Retinal pigment epithelial cell (primary cell): ENCODE results near the gene GRIK1.

Experiments used
- DNase-seq: peaks from one replicate; pipeline ENCODE4 v3.0.0-alpha.2; 2010; ENCODE audit warnings: low read depth
- H3K4me3 ChIP-seq: 2 replicates; pipeline ENCODE4 v1.5.1; 2011; ENCODE audit warnings: mild to moderate bottlenecking, low read length, control low read depth, moderate library complexity
- TF ChIP-seq, protein P1 (sequence below): conservative IDR thresholded peaks from 2 replicates; pipeline ENCODE4 v1.5.1; 2011; ENCODE audit warnings: low read depth, low read length, control low read depth, inconsistent platforms

Gene GRIK1

GRCh38 chr21:29661672-29662442, 277.9 kb downstream of the GRIK1 start:
- no peak overlapping the region for H3K4me3 ChIP-seq
- TF ChIP-seq, protein P1, sequence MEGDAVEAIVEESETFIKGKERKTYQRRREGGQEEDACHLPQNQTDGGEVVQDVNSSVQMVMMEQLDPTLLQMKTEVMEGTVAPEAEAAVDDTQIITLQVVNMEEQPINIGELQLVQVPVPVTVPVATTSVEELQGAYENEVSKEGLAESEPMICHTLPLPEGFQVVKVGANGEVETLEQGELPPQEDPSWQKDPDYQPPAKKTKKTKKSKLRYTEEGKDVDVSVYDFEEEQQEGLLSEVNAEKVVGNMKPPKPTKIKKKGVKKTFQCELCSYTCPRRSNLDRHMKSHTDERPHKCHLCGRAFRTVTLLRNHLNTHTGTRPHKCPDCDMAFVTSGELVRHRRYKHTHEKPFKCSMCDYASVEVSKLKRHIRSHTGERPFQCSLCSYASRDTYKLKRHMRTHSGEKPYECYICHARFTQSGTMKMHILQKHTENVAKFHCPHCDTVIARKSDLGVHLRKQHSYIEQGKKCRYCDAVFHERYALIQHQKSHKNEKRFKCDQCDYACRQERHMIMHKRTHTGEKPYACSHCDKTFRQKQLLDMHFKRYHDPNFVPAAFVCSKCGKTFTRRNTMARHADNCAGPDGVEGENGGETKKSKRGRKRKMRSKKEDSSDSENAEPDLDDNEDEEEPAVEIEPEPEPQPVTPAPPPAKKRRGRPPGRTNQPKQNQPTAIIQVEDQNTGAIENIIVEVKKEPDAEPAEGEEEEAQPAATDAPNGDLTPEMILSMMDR = no peak
- no peak for DNase-seq

DNA sequence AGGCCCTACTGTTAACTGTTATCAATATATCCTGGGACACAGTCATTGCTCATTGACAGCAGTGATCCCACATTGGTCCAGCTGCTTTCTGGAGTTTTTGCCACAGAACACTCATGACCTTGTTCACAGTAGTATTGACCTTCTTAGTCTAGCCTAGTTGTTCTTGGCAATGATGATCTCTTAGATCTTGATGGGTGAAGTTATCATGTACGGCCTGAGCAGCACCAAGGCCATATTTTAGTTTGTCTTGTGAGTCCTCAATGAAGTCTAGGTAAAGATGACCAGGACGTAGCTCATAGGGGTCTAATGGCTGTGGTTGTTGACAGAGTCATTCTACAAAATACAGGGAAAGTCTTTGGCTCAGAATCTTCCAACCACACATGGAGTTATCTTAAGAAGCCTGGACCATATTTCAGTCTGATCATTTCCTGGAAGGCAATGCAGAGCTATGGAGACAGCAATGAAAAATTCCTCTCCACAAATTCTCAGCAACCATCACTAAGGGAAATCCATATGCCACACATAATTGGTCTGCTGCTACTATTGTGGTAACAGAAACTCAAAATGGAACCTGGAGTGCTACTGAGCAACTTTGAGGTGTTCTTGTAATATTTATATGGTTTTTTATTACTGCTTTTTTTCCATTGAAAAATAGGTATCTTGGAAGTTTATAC, 279.6 kb downstream of the GRIK1 start:
- DNase-seq = no peak
- H3K4me3 ChIP-seq = no peak overlapping the region
- TF ChIP-seq, protein P1 = no peak

DNA sequence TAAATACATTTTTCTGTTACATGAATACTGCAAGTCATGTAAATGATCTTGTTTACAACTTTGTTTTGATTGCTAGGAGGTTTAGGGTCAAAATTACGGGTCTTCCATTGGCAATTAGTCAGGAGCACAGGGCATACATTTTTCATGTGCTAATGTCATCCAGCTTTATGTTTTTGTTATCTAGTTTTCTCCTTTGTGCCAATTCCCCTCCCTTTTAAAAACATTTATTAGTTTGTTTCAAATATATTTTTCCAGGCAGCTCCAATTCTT, 280.9 kb downstream of the GRIK1 start:
- no peak overlapping the region for H3K4me3 ChIP-seq
- DNase-seq = no peak
- TF ChIP-seq, protein P1 = no peak

DNA sequence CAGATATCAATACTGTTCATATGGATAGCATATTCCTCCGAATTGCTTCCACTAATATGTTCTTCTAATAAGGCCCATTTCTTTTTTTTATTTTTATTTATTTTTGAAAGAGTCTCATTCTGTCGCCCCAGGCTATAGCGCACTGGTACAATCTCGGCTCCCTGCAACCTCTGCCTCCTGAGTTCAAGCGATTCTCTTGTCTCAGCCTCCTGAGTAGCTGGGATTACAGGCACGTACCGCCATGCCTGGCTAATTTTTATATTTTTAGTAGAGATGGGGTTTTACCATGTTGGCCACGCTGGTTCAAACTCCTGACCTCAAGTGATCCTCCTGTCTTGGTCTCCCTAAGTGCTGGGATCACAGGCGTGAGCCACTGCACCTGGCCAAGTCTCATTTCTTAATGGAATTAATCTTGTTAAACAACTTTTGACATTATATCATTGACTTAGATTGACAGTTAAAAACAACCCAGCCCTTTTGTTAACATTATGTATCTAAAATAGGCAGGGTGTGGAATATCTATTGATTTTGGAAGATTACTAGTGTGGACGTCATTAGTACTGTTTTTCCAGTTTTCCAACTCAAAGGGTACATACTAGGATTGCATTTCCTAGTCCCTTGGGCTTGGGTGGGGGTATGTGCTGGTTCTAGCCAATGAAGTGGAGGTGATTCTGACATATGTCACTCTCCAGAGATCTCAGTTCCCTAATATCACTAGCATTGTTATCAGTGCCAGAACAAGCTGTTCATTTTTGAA, 281.4 kb downstream of the GRIK1 start:
- H3K4me3 ChIP-seq = no peak overlapping the region
- DNase-seq = no peak
- TF ChIP-seq, protein P1 = no peak

DNA sequence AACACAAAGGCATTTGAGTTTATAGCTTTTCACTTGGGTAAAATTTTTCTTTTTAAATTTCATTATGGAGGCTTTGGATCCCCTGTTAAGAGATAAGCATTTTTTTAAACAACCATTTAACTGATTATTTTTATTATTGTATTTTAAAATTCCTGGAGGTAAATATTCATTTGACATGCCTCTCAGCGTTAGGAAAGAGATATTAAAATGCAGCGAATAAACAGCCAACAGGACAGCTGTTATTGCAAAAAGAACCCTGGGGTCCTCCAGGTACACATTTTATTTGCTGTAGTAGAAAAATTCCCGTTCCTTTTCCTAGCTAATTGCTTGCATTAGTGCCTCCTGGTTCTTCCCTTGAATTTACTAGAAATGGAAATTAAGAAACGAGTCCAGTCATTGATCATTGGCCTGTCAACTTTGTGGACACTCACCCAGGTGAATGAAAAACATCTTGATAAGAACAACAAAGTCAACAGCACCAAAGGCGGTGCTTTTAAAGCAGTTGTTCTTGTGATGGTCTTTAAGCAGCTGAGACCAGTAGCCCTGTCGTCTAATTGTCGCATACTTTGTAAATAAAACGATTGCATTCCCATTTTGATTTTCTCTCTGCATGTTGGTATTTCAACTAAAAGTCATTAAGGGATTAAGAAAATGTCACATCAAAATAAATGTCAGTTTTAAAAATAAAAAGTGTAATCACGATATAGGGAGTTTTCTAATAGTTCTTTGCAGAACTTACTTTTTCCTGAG, 282.4 kb downstream of the GRIK1 start:
- H3K4me3 ChIP-seq = no peak overlapping the region
- TF ChIP-seq, protein P1 = no peak
- DNase-seq = no peak

DNA sequence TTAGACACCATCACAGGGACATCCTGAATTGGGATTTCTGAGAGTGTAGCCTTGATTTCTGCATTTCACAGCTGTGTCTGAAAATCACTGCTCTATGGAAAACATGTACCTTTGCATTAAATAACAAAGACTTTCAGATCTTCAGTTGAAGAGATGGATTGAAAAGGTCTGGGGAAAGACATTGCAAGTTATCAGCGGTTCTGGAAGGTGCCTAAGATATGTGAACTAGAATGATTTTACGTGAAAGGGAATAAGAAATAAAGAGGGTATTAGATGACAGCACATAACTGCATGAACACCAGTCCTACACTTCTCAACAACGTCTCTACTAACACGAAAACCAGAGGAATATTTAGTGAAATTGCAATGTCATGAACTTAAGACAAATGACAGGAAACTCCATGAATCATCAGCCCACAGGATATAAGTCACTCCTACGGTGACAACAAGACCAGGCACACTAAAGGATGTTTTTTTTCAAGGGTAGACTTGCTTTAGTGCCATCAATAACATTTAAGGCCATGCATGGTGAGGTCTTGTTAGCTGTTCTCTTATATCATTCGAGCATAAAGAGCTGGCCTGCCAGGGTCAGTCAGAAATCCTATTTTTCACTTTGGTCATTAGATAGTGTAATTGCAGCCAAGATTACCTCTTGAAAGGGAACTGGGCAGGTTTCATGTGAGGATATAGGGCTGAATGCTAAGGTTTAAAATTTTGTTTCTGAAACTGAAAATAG, 283.1 kb downstream of the GRIK1 start:
- H3K4me3 ChIP-seq = no peak overlapping the region
- TF ChIP-seq, protein P1 = no peak
- peak; percentile 34 for DNase-seq
